ENCODE data around the gene SYCE3.

Gene SYCE3

DNA sequence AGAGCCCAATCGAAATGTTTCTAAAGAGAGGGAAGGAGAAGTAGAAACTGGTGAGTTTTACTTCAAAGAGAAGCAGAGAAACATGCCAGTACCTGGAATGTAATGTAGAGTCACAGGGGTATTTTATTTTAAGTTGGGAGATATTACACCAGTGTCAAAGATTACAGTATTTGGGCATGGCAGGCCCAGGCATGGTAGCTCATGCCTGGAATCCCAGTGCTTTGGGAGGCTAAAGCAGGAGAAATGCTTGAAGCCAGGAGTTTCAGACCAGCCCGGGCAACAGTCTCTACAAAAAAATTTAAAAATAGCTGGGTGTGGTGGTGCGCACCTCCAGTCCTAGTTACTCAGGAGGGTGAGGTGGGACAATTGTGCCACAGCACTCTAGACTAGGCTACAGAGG, 2.7 kb downstream of the SYCE3 start:
- Histone ChIP-seq H3F3A (ENCODE audit: insufficient read depth, low read length) (no peaks in the 10 kb centered on the region), H3K9ac (ENCODE audit: low read length) (no peak overlapping the region), H3K4me3 (ENCODE audit: low read length) (no peak overlapping the region), H3K27ac (ENCODE audit: low read length) (no peak overlapping the region), H3K4me2 (ENCODE audit: low read depth, low read length) (no peak overlapping the region), H3K9me2 (replicated peaks; ENCODE audit: insufficient read depth, low read length) (no peaks in the 10 kb centered on the region), H3K27me3 (replicated peaks; ENCODE audit: insufficient read depth, low read length) (peaks cover 18% of the 10 kb centered on the region), H3K4me1 (ENCODE audit: low read length) (no peaks in the 10 kb centered on the region), H2AFZ (ENCODE audit: low read length) (no peak overlapping the region), H4K20me1 (ENCODE audit: insufficient read depth, low read length) (no peaks in the 10 kb centered on the region), H3K36me3 (replicated peaks; ENCODE audit: insufficient read depth, low read length) (no peaks in the 10 kb centered on the region), H3K79me2 (ENCODE audit: low read length) (no peaks in the 10 kb centered on the region), H3K9me3 (replicated peaks; ENCODE audit: insufficient read depth, low read length) (no peaks in the 10 kb centered on the region)
- TF ChIP-seq EZH2phosphoT487 (IDR thresholded peaks at IDR 0.05; ENCODE audit: low read length) = no peak
- TF ChIP-seq, protein P1, sequence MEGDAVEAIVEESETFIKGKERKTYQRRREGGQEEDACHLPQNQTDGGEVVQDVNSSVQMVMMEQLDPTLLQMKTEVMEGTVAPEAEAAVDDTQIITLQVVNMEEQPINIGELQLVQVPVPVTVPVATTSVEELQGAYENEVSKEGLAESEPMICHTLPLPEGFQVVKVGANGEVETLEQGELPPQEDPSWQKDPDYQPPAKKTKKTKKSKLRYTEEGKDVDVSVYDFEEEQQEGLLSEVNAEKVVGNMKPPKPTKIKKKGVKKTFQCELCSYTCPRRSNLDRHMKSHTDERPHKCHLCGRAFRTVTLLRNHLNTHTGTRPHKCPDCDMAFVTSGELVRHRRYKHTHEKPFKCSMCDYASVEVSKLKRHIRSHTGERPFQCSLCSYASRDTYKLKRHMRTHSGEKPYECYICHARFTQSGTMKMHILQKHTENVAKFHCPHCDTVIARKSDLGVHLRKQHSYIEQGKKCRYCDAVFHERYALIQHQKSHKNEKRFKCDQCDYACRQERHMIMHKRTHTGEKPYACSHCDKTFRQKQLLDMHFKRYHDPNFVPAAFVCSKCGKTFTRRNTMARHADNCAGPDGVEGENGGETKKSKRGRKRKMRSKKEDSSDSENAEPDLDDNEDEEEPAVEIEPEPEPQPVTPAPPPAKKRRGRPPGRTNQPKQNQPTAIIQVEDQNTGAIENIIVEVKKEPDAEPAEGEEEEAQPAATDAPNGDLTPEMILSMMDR (IDR thresholded peaks at IDR 0.05; ENCODE audit: low read length) = no peak
- TF ChIP-seq EZH2 (optimal IDR thresholded peaks at IDR 0.05; ENCODE audit: low read depth, low read length) = no peak
- no peak for DNase-seq

DNA sequence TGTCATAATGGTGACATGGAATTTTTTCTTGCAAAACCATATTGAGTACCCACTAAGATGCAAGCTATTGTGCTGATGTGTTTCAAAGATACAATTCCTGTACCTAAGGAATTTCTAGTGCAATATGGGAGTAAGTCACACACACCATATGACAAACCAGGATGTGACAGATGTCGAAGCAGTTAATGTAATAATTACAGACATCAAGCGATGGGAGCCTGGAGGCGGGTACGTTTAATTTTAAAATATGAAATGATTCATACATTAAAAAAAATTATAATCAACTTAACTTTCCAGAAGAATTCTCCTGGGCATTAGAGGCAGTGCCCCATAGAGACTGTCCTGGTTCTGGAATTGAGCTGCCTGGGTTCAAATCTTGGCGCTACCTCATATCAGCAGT, 6.0 kb downstream of the SYCE3 start:
- Histone ChIP-seq H3K9me2 (replicated peaks; ENCODE audit: insufficient read depth, low read length) (no peaks in the 10 kb centered on the region), H3K79me2 (ENCODE audit: low read length) (no peaks in the 10 kb centered on the region), H3K4me3 (ENCODE audit: low read length) (no peak overlapping the region), H3K27me3 (replicated peaks; ENCODE audit: insufficient read depth, low read length) (peaks cover 4% of the 10 kb centered on the region; the same call in 1 of the 2 replicates), H2AFZ (ENCODE audit: low read length) (no peak overlapping the region), H3F3A (ENCODE audit: insufficient read depth, low read length) (no peaks in the 10 kb centered on the region), H3K4me1 (ENCODE audit: low read length) (no peaks in the 10 kb centered on the region), H3K4me2 (ENCODE audit: low read depth, low read length) (no peak overlapping the region), H4K20me1 (ENCODE audit: insufficient read depth, low read length) (no peaks in the 10 kb centered on the region), H3K9ac (ENCODE audit: low read length) (no peak overlapping the region), H3K9me3 (replicated peaks; ENCODE audit: insufficient read depth, low read length) (no peaks in the 10 kb centered on the region), H3K36me3 (replicated peaks; ENCODE audit: insufficient read depth, low read length) (no peaks in the 10 kb centered on the region), H3K27ac (ENCODE audit: low read length) (no peak overlapping the region)
- TF ChIP-seq EZH2 (optimal IDR thresholded peaks at IDR 0.05; ENCODE audit: low read depth, low read length) = no peak
- no peak for TF ChIP-seq EZH2phosphoT487 (IDR thresholded peaks at IDR 0.05; ENCODE audit: low read length)
- TF ChIP-seq, protein P1 (IDR thresholded peaks at IDR 0.05; ENCODE audit: low read length) = no peak
- DNase-seq = no peak

DNA sequence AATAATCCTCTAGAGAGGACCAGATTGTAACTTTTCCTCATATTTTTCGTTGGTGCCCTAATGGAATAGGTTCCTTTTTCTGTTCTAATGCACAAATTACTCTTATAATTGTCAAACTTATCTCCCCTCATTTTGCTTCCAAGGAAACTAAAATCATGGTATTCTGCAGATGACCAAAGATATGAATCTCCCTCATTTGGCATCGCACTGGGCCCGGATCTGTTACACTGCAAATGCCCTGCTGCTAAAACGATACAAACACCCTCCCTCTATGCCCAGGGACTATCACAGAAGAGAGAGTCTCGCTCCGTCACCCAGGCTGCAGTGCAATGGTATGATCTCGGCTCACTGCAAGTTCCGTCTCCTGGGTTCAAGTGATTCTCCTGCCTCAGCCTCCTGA, 9.4 kb downstream of the SYCE3 start:
- H3K9me2 ChIP-seq (replicated peaks; ENCODE audit: insufficient read depth, low read length) = no peaks in the 10 kb centered on the region
- H3K36me3 ChIP-seq (replicated peaks; ENCODE audit: insufficient read depth, low read length) = no peaks in the 10 kb centered on the region
- no peak overlapping the region for H3K4me3 ChIP-seq (ENCODE audit: low read length)
- H3K4me2 ChIP-seq (ENCODE audit: low read depth, low read length) = no peak overlapping the region
- H3F3A ChIP-seq (ENCODE audit: insufficient read depth, low read length) = no peaks in the 10 kb centered on the region
- no peaks in the 10 kb centered on the region for H3K4me1 ChIP-seq (ENCODE audit: low read length)
- no peak for DNase-seq
- H3K79me2 ChIP-seq (ENCODE audit: low read length) = no peaks in the 10 kb centered on the region
- no peaks in the 10 kb centered on the region for H3K9me3 ChIP-seq (replicated peaks; ENCODE audit: insufficient read depth, low read length)
- H3K27ac ChIP-seq (ENCODE audit: low read length) = no peak overlapping the region
- no peak overlapping the region for H3K9ac ChIP-seq (ENCODE audit: low read length)
- peaks cover 12% of the 10 kb centered on the region for H3K27me3 ChIP-seq (replicated peaks; ENCODE audit: insufficient read depth, low read length)
- no peaks in the 10 kb centered on the region for H4K20me1 ChIP-seq (ENCODE audit: insufficient read depth, low read length)
- TF ChIP-seq EZH2phosphoT487 (IDR thresholded peaks at IDR 0.05; ENCODE audit: low read length) = no peak
- no peak for TF ChIP-seq EZH2 (optimal IDR thresholded peaks at IDR 0.05; ENCODE audit: low read depth, low read length)
- TF ChIP-seq, protein P1 (IDR thresholded peaks at IDR 0.05; ENCODE audit: low read length) = no peak
- H2AFZ ChIP-seq (ENCODE audit: low read length) = no peak overlapping the region

Data from MM.1S (cell line).